Measurements from ENCODE around the gene TNS2. TPM values are rescaled to one million over a fixed set of nuclear protein-coding genes. Genes with fewer than 3 reads are reported as not detected.

TNS2 gene
- total and polyA plus RNA-seq, 2 donors = 2.3 to 40.4 TPM

GRCh38 chr12:53053218-53054111 lies 3.6 kb downstream of the TNS2 start:
- Histone ChIP-seq H3K4me1 (ENCODE audit: control insufficient read depth in 2 of 2, insufficient read depth in 2 of 2, low read length in 2 of 2) (peaks cover 0 to 32% of the 10 kb centered on the region in 2 donors), H3K4me3 (ENCODE audit: low read length in 2 of 2) (peak overlapping the region; percentile 37 to 61), H3K27me3 (ENCODE audit: control insufficient read depth in 2 of 2, insufficient read depth in 1 of 2, low read length in 1 of 2) (peaks cover 0 to 8% of the 10 kb centered on the region in 2 donors), H3K36me3 (ENCODE audit: control insufficient read depth in 2 of 2, insufficient read depth in 2 of 2, low read length in 1 of 2) (no peaks in the 10 kb centered on the region), H3K9me3 (ENCODE audit: control insufficient read depth in 2 of 2, insufficient read depth in 1 of 2, low read length in 1 of 2) (no peaks in the 10 kb centered on the region), H3K27ac (ENCODE audit: low read depth in 1 of 2, low read length in 1 of 2) (peak overlapping the region; percentile 48 to 62)
- peak in 4 of 9 donors; percentile 15 to 57 (median 34) for DNase-seq (ENCODE audit: low read depth in 6 of 9, low spot score in 9 of 9)
- WGBS = 44% methylated on average over 16 of the region's 16 CpGs

DNA sequence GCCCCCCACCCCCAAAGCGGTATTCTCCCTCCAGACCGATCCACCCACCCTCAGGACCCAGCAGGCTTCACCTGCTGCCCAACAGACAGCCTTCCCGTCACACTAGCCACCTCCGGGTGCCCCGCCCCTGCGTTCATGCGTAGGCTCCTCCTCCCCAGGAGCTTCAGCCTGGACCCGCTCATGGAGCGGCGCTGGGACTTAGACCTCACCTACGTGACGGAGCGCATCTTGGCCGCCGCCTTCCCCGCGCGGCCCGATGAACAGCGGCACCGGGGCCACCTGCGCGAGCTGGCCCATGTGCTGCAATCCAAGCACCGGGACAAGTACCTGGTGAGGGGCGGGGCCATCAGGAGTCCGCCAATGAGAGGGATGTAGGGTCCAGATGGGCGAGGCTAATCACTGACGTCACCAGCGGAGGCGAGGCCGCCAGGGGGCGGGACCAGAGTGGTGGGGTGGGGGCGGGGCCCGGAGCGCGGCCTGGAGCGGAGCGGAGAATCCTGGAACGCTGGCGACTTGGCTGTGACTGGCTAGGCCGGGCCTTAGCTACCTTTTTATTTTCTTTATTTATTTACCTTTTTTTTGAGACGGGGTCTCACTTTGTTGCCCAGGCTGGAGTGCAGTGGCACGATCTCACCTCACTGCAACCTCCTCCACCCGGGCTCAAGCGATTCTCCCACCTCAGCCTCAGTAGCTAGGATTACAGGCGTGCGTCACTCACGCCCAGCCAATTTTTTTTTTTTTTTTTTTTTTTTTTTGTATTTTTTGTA lies 4.4 kb downstream of the TNS2 start:
- peaks cover 0 to 24% of the 10 kb centered on the region in 2 donors for H3K4me1 ChIP-seq (ENCODE audit: control insufficient read depth in 2 of 2, insufficient read depth in 2 of 2, low read length in 2 of 2)
- peak overlapping the region; percentile 37 to 61 for H3K4me3 ChIP-seq (ENCODE audit: low read length in 2 of 2)
- no peaks in the 10 kb centered on the region for H3K36me3 ChIP-seq (ENCODE audit: control insufficient read depth in 2 of 2, insufficient read depth in 2 of 2, low read length in 1 of 2)
- WGBS = 7% methylated on average over 48 of the region's 48 CpGs
- peak overlapping the region; percentile 48 to 62 for H3K27ac ChIP-seq (ENCODE audit: low read depth in 1 of 2, low read length in 1 of 2)
- DNase-seq (ENCODE audit: low read depth in 6 of 9, low spot score in 9 of 9) = peak; percentile 62 to 92 (median 80)
- H3K9me3 ChIP-seq (ENCODE audit: control insufficient read depth in 2 of 2, insufficient read depth in 1 of 2, low read length in 1 of 2) = no peaks in the 10 kb centered on the region
- H3K27me3 ChIP-seq (ENCODE audit: control insufficient read depth in 2 of 2, insufficient read depth in 1 of 2, low read length in 1 of 2) = peaks cover 0 to 8% of the 10 kb centered on the region in 2 donors

DNA sequence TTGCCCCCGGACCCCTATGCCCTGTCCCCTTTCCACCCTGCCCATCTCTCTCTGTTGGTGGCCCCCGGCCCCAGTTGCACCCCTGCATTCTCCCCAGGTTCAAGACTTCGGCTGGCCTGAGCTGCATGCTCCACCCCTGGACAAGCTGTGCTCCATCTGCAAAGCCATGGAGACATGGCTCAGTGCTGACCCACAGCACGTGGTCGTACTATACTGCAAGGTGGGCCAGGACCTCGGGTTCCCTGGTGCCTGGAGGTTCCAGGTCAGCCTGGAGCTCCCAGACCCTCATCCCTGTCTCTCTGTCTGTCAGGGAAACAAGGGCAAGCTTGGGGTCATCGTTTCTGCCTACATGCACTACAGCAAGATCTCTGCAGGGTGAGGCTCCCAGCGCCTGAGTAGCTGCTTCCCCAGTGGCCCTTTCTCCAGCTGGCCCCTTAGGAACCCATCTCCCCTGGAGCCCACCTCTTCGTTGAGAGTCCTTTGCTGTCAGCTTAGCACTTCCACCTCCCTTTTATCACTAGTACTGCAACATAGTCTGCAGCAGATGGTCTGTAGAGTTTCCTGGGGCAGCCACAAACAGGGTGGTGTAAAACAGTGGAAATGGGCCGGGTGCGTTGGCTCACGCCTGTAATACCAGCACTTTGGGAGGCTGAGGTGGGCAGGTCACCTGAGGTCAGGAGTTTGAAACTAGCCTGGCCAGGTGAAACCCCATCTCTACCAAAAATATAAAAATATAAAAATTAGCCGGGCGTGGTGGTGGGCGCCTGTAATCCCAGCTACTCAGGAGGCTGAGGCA lies 5.8 kb downstream of the TNS2 start:
- Histone ChIP-seq H3K9me3 (ENCODE audit: control insufficient read depth in 2 of 2, insufficient read depth in 1 of 2, low read length in 1 of 2) (no peaks in the 10 kb centered on the region), H3K27me3 (ENCODE audit: control insufficient read depth in 2 of 2, insufficient read depth in 1 of 2, low read length in 1 of 2) (peaks cover 0 to 8% of the 10 kb centered on the region in 2 donors), H3K36me3 (ENCODE audit: control insufficient read depth in 2 of 2, insufficient read depth in 2 of 2, low read length in 1 of 2) (no peaks in the 10 kb centered on the region), H3K4me3 (ENCODE audit: low read length in 2 of 2) (no peak overlapping the region), H3K4me1 (ENCODE audit: control insufficient read depth in 2 of 2, insufficient read depth in 2 of 2, low read length in 2 of 2) (peaks cover 0 to 20% of the 10 kb centered on the region in 2 donors), H3K27ac (ENCODE audit: low read depth in 1 of 2, low read length in 1 of 2) (no peak overlapping the region)
- no peak for DNase-seq (ENCODE audit: low read depth in 6 of 9, low spot score in 9 of 9)
- 93% methylated on average over 15 of the region's 15 CpGs for WGBS

GRCh38 chr12:53056296-53056695 lies 6.4 kb downstream of the TNS2 start:
- WGBS = 97% methylated on average over 5 of the region's 5 CpGs
- Histone ChIP-seq H3K27ac (ENCODE audit: low read depth in 1 of 2, low read length in 1 of 2) (no peak overlapping the region), H3K27me3 (ENCODE audit: control insufficient read depth in 2 of 2, insufficient read depth in 1 of 2, low read length in 1 of 2) (peaks cover 0 to 6% of the 10 kb centered on the region in 2 donors), H3K36me3 (ENCODE audit: control insufficient read depth in 2 of 2, insufficient read depth in 2 of 2, low read length in 1 of 2) (no peaks in the 10 kb centered on the region), H3K4me1 (ENCODE audit: control insufficient read depth in 2 of 2, insufficient read depth in 2 of 2, low read length in 2 of 2) (peaks cover 0 to 20% of the 10 kb centered on the region in 2 donors), H3K4me3 (ENCODE audit: low read length in 2 of 2) (no peak overlapping the region), H3K9me3 (ENCODE audit: control insufficient read depth in 2 of 2, insufficient read depth in 1 of 2, low read length in 1 of 2) (no peaks in the 10 kb centered on the region)
- DNase-seq (ENCODE audit: low read depth in 6 of 9, low spot score in 9 of 9) = no peak

- H3K4me3 ChIP-seq (ENCODE audit: low read length in 2 of 2) = no peak overlapping the region
- no peaks in the 10 kb centered on the region for H3K36me3 ChIP-seq (ENCODE audit: control insufficient read depth in 2 of 2, insufficient read depth in 2 of 2, low read length in 1 of 2)
- no peaks in the 10 kb centered on the region for H3K9me3 ChIP-seq (ENCODE audit: control insufficient read depth in 2 of 2, insufficient read depth in 1 of 2, low read length in 1 of 2)
- 98% methylated on average over 7 of the region's 7 CpGs for WGBS
- H3K27ac ChIP-seq (ENCODE audit: low read depth in 1 of 2, low read length in 1 of 2) = no peak overlapping the region
- no peak for DNase-seq (ENCODE audit: low read depth in 6 of 9, low spot score in 9 of 9)
- H3K4me1 ChIP-seq (ENCODE audit: control insufficient read depth in 2 of 2, insufficient read depth in 2 of 2, low read length in 2 of 2) = peaks cover 0 to 19% of the 10 kb centered on the region in 2 donors
- peaks cover 0 to 6% of the 10 kb centered on the region in 2 donors for H3K27me3 ChIP-seq (ENCODE audit: control insufficient read depth in 2 of 2, insufficient read depth in 1 of 2, low read length in 1 of 2)
These were observed 7.0 kb downstream of the TNS2 start for GRCh38 chr12:53056901-53057300.

DNA sequence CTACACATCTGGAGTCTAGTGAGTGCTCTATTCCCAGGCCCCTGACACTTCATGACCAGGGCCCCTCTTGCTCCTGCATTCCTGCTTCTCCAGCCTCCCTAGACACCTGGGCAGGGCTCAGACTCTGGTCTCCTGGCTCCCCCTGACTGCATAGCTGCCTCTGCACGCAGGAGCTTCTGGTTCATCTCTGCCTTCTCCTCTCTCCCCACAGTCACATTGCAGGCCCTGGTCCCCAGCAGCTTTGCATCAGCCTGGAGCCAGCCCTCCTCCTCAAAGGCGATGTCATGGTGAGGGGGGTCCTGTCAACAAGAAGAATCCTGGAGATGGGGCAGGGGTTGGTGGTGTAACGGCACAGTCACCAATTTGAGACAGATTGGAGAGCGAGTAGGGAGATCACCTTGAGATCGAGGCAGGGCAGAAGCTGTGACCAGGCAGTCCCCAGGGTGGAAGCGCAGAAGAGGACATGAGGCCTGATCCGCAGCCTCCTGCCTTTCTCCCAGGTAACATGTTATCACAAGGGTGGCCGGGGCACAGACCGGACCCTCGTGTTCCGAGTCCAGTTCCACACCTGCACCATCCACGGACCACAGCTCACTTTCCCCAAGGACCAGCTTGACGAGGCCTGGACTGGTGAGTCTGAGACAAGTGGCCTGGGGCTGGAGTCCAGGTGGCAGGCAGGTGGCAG lies 8.1 kb downstream of the TNS2 start:
- DNase-seq (ENCODE audit: low read depth in 6 of 9, low spot score in 9 of 9) = no peak
- 95% methylated on average over 13 of the region's 13 CpGs for WGBS
- Histone ChIP-seq H3K4me1 (ENCODE audit: control insufficient read depth in 2 of 2, insufficient read depth in 2 of 2, low read length in 2 of 2) (peaks cover 0 to 15% of the 10 kb centered on the region in 2 donors), H3K27me3 (ENCODE audit: control insufficient read depth in 2 of 2, insufficient read depth in 1 of 2, low read length in 1 of 2) (peaks cover 0 to 6% of the 10 kb centered on the region in 2 donors), H3K36me3 (ENCODE audit: control insufficient read depth in 2 of 2, insufficient read depth in 2 of 2, low read length in 1 of 2) (no peaks in the 10 kb centered on the region), H3K27ac (ENCODE audit: low read depth in 1 of 2, low read length in 1 of 2) (no peak overlapping the region), H3K4me3 (ENCODE audit: low read length in 2 of 2) (no peak overlapping the region), H3K9me3 (ENCODE audit: control insufficient read depth in 2 of 2, insufficient read depth in 1 of 2, low read length in 1 of 2) (no peaks in the 10 kb centered on the region)

GRCh38 chr12:53058674-53059433 lies 9.0 kb downstream of the TNS2 start:
- Histone ChIP-seq H3K27me3 (ENCODE audit: control insufficient read depth in 2 of 2, insufficient read depth in 1 of 2, low read length in 1 of 2) (peaks cover 0 to 4% of the 10 kb centered on the region in 2 donors), H3K27ac (ENCODE audit: low read depth in 1 of 2, low read length in 1 of 2) (no peak overlapping the region), H3K9me3 (ENCODE audit: control insufficient read depth in 2 of 2, insufficient read depth in 1 of 2, low read length in 1 of 2) (no peaks in the 10 kb centered on the region), H3K4me1 (ENCODE audit: control insufficient read depth in 2 of 2, insufficient read depth in 2 of 2, low read length in 2 of 2) (peaks cover 0 to 10% of the 10 kb centered on the region in 2 donors), H3K4me3 (ENCODE audit: low read length in 2 of 2) (no peak overlapping the region), H3K36me3 (ENCODE audit: control insufficient read depth in 2 of 2, insufficient read depth in 2 of 2, low read length in 1 of 2) (peaks cover 3 to 4% of the 10 kb centered on the region in 2 donors)
- DNase-seq (ENCODE audit: low read depth in 6 of 9, low spot score in 9 of 9) = no peak
- WGBS = 95% methylated on average over 35 of the region's 35 CpGs
